Measurements from ENCODE around the gene CASP5. TPM values are rescaled to one million over a fixed set of nuclear protein-coding genes. Genes with fewer than 3 reads are reported as not detected.

CASP5 gene
- total RNA-seq, 1 donor = 0.43 TPM

DNA sequence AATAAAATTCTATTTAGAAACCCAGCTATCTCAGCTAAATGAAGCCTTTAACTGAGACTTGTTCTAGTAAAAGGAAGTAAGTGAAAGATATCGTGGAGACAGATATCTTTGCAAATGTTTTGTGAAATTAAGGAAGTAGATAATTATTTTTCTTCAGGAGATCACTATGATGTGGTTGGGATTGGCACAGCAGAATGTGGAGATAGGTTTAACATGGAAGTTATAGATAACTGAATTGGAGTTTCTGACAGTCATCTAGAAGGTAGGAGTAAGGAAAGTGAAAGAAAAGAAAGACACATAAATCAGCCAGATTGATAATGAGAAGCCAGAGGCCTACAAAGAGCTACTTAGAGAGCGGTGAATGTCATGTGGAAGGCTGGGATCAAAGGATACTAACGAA is 4.7 kb upstream of the CASP5 start:
- no peak overlapping the region for H3K4me3 ChIP-seq (ENCODE audit: low read depth, low read length)
- TF ChIP-seq, protein P1, sequence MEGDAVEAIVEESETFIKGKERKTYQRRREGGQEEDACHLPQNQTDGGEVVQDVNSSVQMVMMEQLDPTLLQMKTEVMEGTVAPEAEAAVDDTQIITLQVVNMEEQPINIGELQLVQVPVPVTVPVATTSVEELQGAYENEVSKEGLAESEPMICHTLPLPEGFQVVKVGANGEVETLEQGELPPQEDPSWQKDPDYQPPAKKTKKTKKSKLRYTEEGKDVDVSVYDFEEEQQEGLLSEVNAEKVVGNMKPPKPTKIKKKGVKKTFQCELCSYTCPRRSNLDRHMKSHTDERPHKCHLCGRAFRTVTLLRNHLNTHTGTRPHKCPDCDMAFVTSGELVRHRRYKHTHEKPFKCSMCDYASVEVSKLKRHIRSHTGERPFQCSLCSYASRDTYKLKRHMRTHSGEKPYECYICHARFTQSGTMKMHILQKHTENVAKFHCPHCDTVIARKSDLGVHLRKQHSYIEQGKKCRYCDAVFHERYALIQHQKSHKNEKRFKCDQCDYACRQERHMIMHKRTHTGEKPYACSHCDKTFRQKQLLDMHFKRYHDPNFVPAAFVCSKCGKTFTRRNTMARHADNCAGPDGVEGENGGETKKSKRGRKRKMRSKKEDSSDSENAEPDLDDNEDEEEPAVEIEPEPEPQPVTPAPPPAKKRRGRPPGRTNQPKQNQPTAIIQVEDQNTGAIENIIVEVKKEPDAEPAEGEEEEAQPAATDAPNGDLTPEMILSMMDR (IDR thresholded peaks at IDR 0.05; ENCODE audit: insufficient read depth, low read depth, low read length) = no peak
- DNase-seq (ENCODE audit: low read depth) = no peak

- no peak overlapping the region for H3K4me3 ChIP-seq (ENCODE audit: low read depth, low read length)
- TF ChIP-seq, protein P1 (IDR thresholded peaks at IDR 0.05; ENCODE audit: insufficient read depth, low read depth, low read length) = no peak
- no peak for DNase-seq (ENCODE audit: low read depth)
Measured at GRCh38 chr11:105024394-105024793, 1.4 kb upstream of the CASP5 start.

DNA sequence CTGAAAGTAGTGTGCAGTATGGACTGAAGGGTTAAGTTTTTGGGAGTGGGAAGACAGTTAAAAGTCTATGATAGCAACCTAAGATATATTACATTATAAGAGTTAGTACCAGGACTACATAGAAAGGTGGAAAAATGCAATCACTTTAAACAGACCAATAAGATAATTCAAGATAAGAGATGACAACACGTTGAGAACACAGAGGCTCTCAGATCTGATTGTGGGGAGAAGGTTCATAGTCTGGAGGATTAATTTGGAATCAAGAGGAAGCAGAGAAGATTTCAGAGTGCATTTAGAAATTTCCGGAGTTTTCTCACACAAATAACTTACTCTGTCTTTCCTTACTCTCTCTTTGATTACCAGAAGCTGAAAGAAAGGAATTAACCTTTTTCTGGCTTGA is 441 bp downstream of the CASP5 start:
- no peak overlapping the region for H3K4me3 ChIP-seq (ENCODE audit: low read depth, low read length)
- TF ChIP-seq, protein P1 (IDR thresholded peaks at IDR 0.05; ENCODE audit: insufficient read depth, low read depth, low read length) = no peak
- no peak for DNase-seq (ENCODE audit: low read depth)

DNA sequence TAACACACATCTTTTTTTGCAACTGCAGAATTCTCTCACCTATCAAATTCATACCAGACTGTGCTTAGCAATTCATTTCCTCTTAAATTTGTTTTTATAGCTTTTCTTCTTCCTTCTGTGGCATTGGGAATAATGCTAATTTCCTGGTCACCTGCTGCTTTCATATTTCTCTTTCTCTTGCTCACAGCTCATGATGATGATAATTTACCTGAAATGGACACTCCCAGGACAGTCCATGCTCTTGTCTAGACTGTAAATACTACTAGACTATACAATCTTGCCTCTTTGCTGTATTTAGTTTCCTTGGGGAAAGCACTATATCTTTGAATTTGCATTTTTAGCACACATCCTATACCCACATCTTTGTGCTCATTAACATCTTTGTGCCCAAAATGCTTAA is 15.5 kb downstream of the CASP5 start:
- DNase-seq (ENCODE audit: low read depth) = no peak
- TF ChIP-seq, protein P1 (IDR thresholded peaks at IDR 0.05; ENCODE audit: insufficient read depth, low read depth, low read length) = no peak
- H3K4me3 ChIP-seq (ENCODE audit: low read depth, low read length) = no peak overlapping the region

DNA sequence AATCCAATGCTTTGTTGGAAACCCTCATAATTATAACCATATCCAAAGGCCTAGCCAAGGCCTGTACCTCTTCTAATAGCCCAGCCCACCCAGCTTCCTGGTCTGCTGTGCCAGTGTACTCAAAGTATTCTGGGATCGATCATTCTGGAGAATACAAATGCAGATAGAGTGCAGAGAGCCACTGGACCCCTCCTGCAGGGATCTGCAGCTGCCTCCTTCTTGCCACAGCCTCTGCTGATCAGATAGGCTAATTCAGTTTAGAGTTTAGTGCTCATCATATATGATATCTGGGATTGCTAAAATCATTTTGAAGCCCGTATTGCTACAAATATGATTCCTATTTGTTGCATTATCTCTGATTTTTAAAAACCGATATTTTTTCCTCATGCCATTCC is 17.5 kb downstream of the CASP5 start:
- TF ChIP-seq, protein P1 (IDR thresholded peaks at IDR 0.05; ENCODE audit: insufficient read depth, low read depth, low read length) = no peak
- no peak overlapping the region for H3K4me3 ChIP-seq (ENCODE audit: low read depth, low read length)
- no peak for DNase-seq (ENCODE audit: low read depth)

DNA sequence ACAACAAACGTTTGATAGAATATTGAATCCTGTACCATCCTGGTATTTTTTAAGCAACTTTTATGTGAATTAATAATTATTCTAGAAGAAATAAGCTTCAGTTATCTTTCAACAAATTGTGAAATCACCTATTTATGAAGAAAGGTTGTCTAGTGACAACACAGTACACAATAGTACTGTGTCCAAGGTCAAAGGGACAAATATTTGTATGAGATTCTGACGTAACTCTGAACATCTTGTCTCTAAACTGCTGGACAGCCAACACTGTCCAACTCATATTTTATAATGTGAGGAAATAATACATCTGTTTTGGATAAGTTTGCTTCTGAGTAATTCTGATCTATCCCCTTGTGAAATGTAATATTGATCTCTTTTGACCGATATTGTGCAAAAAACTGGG is 18.9 kb downstream of the CASP5 start:
- no peak overlapping the region for H3K4me3 ChIP-seq (ENCODE audit: low read depth, low read length)
- TF ChIP-seq, protein P1 (IDR thresholded peaks at IDR 0.05; ENCODE audit: insufficient read depth, low read depth, low read length) = no peak
- DNase-seq (ENCODE audit: low read depth) = peak; percentile 55

DNA sequence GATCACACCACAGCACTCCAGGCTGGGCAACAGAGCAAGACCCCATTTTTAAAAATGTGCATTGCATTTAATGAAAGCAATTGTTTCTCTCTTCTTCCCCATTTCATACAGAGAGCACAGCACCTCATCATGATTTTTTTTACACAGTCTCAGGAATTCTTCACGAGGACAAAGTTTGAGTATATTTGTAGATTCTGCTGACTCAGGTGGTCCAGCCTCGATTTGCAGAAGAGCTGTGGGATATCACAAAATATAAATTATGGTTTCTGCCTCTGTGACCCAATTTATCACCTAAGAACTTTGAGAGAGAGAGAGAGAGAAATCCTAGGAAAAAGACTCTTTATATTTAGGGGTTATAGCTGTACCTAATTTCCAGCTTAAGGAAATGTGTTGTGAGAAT is 19.8 kb downstream of the CASP5 start:
- no peak for DNase-seq (ENCODE audit: low read depth)
- H3K4me3 ChIP-seq (ENCODE audit: low read depth, low read length) = no peak overlapping the region
- TF ChIP-seq, protein P1 (IDR thresholded peaks at IDR 0.05; ENCODE audit: insufficient read depth, low read depth, low read length) = no peak
